Measurements from ENCODE around the gene NUFIP1.

NUFIP1 gene

GRCh38 chr13:44904967-44905366 lies 84.3 kb downstream of the NUFIP1 start:
- Histone ChIP-seq H3K27me3 (ENCODE audit: insufficient read depth, poor library complexity, severe bottlenecking) (no peaks in the 10 kb centered on the region), H3K27ac (replicated peaks) (no peak overlapping the region), H3K4me3 (replicated peaks; ENCODE audit: insufficient read depth, low read length) (no peak overlapping the region)
- no peak for DNase-seq (ENCODE audit: low read depth in 1 of 2, low spot score in 1 of 2)
- TF ChIP-seq, protein P1, sequence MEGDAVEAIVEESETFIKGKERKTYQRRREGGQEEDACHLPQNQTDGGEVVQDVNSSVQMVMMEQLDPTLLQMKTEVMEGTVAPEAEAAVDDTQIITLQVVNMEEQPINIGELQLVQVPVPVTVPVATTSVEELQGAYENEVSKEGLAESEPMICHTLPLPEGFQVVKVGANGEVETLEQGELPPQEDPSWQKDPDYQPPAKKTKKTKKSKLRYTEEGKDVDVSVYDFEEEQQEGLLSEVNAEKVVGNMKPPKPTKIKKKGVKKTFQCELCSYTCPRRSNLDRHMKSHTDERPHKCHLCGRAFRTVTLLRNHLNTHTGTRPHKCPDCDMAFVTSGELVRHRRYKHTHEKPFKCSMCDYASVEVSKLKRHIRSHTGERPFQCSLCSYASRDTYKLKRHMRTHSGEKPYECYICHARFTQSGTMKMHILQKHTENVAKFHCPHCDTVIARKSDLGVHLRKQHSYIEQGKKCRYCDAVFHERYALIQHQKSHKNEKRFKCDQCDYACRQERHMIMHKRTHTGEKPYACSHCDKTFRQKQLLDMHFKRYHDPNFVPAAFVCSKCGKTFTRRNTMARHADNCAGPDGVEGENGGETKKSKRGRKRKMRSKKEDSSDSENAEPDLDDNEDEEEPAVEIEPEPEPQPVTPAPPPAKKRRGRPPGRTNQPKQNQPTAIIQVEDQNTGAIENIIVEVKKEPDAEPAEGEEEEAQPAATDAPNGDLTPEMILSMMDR (IDR thresholded peaks at IDR 0.05; ENCODE audit: insufficient read depth, low read length) = no peak
- TF ChIP-seq GABPA (IDR thresholded peaks at IDR 0.05; ENCODE audit: low read depth) (no peak), SPI1 (IDR thresholded peaks at IDR 0.05; ENCODE audit: borderline replicate concordance, low read depth) (no peak), POLR2AphosphoS5 (IDR thresholded peaks at IDR 0.05; ENCODE audit: low read depth) (no peak)
- TF ChIP-seq, protein P2, sequence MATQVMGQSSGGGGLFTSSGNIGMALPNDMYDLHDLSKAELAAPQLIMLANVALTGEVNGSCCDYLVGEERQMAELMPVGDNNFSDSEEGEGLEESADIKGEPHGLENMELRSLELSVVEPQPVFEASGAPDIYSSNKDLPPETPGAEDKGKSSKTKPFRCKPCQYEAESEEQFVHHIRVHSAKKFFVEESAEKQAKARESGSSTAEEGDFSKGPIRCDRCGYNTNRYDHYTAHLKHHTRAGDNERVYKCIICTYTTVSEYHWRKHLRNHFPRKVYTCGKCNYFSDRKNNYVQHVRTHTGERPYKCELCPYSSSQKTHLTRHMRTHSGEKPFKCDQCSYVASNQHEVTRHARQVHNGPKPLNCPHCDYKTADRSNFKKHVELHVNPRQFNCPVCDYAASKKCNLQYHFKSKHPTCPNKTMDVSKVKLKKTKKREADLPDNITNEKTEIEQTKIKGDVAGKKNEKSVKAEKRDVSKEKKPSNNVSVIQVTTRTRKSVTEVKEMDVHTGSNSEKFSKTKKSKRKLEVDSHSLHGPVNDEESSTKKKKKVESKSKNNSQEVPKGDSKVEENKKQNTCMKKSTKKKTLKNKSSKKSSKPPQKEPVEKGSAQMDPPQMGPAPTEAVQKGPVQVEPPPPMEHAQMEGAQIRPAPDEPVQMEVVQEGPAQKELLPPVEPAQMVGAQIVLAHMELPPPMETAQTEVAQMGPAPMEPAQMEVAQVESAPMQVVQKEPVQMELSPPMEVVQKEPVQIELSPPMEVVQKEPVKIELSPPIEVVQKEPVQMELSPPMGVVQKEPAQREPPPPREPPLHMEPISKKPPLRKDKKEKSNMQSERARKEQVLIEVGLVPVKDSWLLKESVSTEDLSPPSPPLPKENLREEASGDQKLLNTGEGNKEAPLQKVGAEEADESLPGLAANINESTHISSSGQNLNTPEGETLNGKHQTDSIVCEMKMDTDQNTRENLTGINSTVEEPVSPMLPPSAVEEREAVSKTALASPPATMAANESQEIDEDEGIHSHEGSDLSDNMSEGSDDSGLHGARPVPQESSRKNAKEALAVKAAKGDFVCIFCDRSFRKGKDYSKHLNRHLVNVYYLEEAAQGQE (IDR thresholded peaks at IDR 0.05; ENCODE audit: insufficient replicate concordance, low read depth) = no peak

DNA sequence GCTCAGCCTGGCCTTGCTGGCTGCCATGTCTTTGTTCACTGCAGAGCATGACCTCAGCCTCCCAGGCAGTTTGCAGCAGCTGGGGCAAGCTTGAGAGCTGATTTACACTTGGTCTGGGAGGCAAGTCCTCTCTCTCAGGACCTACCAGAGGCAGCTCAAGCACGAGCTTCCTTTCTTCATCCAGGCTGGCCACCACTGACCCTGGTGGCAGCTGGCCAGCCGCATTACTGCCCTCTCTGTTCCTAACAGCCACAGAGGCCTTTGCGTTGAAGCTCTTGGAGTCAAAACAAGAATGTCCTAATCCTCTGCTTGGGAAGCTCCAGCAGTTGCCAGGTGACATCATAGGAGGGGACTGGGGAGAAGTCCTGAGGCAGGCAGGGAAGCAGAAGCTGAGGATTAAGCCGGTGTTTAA lies 85.7 kb downstream of the NUFIP1 start:
- Histone ChIP-seq H3K4me3 (replicated peaks; ENCODE audit: insufficient read depth, low read length) (no peak overlapping the region), H3K27ac (replicated peaks) (no peak overlapping the region), H3K27me3 (ENCODE audit: insufficient read depth, poor library complexity, severe bottlenecking) (no peaks in the 10 kb centered on the region)
- no peak for DNase-seq (ENCODE audit: low read depth in 1 of 2, low spot score in 1 of 2)
- TF ChIP-seq SPI1 (IDR thresholded peaks at IDR 0.05; ENCODE audit: borderline replicate concordance, low read depth) (no peak), GABPA (IDR thresholded peaks at IDR 0.05; ENCODE audit: low read depth) (no peak), POLR2AphosphoS5 (IDR thresholded peaks at IDR 0.05; ENCODE audit: low read depth) (no peak)
- TF ChIP-seq, protein P1 (IDR thresholded peaks at IDR 0.05; ENCODE audit: insufficient read depth, low read length) = no peak
- TF ChIP-seq, protein P2 (IDR thresholded peaks at IDR 0.05; ENCODE audit: insufficient replicate concordance, low read depth) = no peak

GRCh38 chr13:44902738-44903137 lies 86.5 kb downstream of the NUFIP1 start:
- no peak for DNase-seq (ENCODE audit: low read depth in 1 of 2, low spot score in 1 of 2)

More at GRCh38 chr13:44902738-44903137, 86.5 kb downstream of the NUFIP1 start:
- Histone ChIP-seq H3K27ac (replicated peaks) (no peak overlapping the region), H3K27me3 (ENCODE audit: insufficient read depth, poor library complexity, severe bottlenecking) (no peaks in the 10 kb centered on the region), H3K4me3 (replicated peaks; ENCODE audit: insufficient read depth, low read length) (no peak overlapping the region)
- TF ChIP-seq SPI1 (IDR thresholded peaks at IDR 0.05; ENCODE audit: borderline replicate concordance, low read depth) = no peak
- no peak for TF ChIP-seq GABPA (IDR thresholded peaks at IDR 0.05; ENCODE audit: low read depth)
- no peak for TF ChIP-seq POLR2AphosphoS5 (IDR thresholded peaks at IDR 0.05; ENCODE audit: low read depth)
- TF ChIP-seq, protein P2 (IDR thresholded peaks at IDR 0.05; ENCODE audit: insufficient replicate concordance, low read depth) = no peak
- TF ChIP-seq, protein P1 (IDR thresholded peaks at IDR 0.05; ENCODE audit: insufficient read depth, low read length) = no peak
